Keratinocyte (primary cell): ENCODE results near the gene EXOC4. TPM values are rescaled to one million over a fixed set of nuclear protein-coding genes. Genes with fewer than 3 reads are reported as not detected.

Experiments
- DNase-seq: peaks from one replicate; pipeline ENCODE4 v3.0.0-alpha.2; 2011; ENCODE audit warnings: low read depth, missing footprints, low spot score
- FAIRE-seq: peaks from 2 replicates; lab custom pipeline; 2011; peaks lifted over from hg19 to GRCh38; lab: Jason Lieb, UNC
- H2AFZ ChIP-seq: 2 replicates; pipeline ENCODE4 v1.6.0; 2012; ENCODE audit warnings: low read length, control low read depth, inconsistent platforms; ENCODE audit not compliant: control insufficient read depth
- H3K27ac ChIP-seq: 2 replicates; pipeline ENCODE4 v1.5.1; 2011; ENCODE audit warnings: low read length; ENCODE audit not compliant: control insufficient read depth, insufficient read depth
- H3K27me3 ChIP-seq: 3 replicates; pipeline ENCODE4 v1.6.0; 2011; ENCODE audit warnings: low read length; ENCODE audit not compliant: control insufficient read depth, insufficient read depth; ENCODE audit errors: extremely low read depth
- H3K36me3 ChIP-seq, 2 experiments: 2 replicates in 1 of 2; 3 replicates in 1 of 2; pipeline ENCODE4 v1.5.1; 2011; ENCODE audit warnings: low read length in 2 of 2, mild to moderate bottlenecking in 1 of 2; ENCODE audit not compliant: control insufficient read depth in 2 of 2, insufficient read depth in 2 of 2; ENCODE audit errors: extremely low read depth in 1 of 2
- H3K4me1 ChIP-seq: 3 replicates; pipeline ENCODE4 v1.5.1; 2011; ENCODE audit warnings: low read length; ENCODE audit not compliant: control insufficient read depth, insufficient read depth; ENCODE audit errors: extremely low read depth
- H3K4me2 ChIP-seq: 3 replicates; pipeline ENCODE4 v1.6.0; 2011; ENCODE audit warnings: low read depth, low read length; ENCODE audit not compliant: control insufficient read depth, insufficient read depth; ENCODE audit errors: extremely low read depth
- H3K4me3 ChIP-seq, 3 experiments: fragments of 200-600 bp in 1 of 3; sonication (generic) in 1 of 3; 2 replicates in 2 of 3; 3 replicates in 1 of 3; pipeline ENCODE4 v1.5.1; 2011 to 2016; ENCODE audit warnings: low read length in 3 of 3, mild to moderate bottlenecking in 3 of 3, control low read depth in 2 of 3, inconsistent platforms in 1 of 3, low read depth in 1 of 3, mixed read lengths in 1 of 3, mixed run types in 1 of 3, moderate library complexity in 1 of 3; ENCODE audit not compliant: control insufficient read depth in 2 of 3, insufficient read depth in 2 of 3; ENCODE audit errors: extremely low read depth in 1 of 3
- H3K79me2 ChIP-seq: 2 replicates; pipeline ENCODE4 v1.6.0; 2012; ENCODE audit warnings: low read length; ENCODE audit not compliant: control insufficient read depth, insufficient read depth
- H3K9ac ChIP-seq: 3 replicates; pipeline ENCODE4 v1.6.0; 2011; ENCODE audit warnings: low read length; ENCODE audit not compliant: control insufficient read depth, insufficient read depth; ENCODE audit errors: extremely low read depth
- H3K9me1 ChIP-seq: 3 replicates; pipeline ENCODE4 v1.6.0; 2011; ENCODE audit warnings: low read length; ENCODE audit not compliant: control insufficient read depth, insufficient read depth; ENCODE audit errors: extremely low read depth
- H3K9me3 ChIP-seq: 2 replicates; pipeline ENCODE4 v1.5.1; 2012; ENCODE audit warnings: low read depth, low read length; ENCODE audit not compliant: control insufficient read depth
- H4K20me1 ChIP-seq: 3 replicates; pipeline ENCODE4 v1.6.0; 2011; ENCODE audit warnings: low read length; ENCODE audit not compliant: control insufficient read depth, insufficient read depth; ENCODE audit errors: extremely low read depth
- EZH2 ChIP-seq: IDR thresholded peaks from one replicate; pipeline ENCODE4 v1.6.1; 2012; ENCODE audit warnings: inconsistent platforms, mild to moderate bottlenecking, low read length, moderate library complexity
- dilution Hi-C: fragments of 300-500 bp; cut with MboI; formaldehyde crosslinking; loops from one replicate; pipeline ENCODE4 v1.7.0; 2020; ENCODE audit warnings: low sequenced_read_pairs; ENCODE audit not compliant: extremely low pct_ligation_motif_present
- polyA plus RNA-seq, 5 experiments: library from polyadenylated mRNA; depleted of rRNA in 3 of 5; stranded (reverse) in 3 of 5; stranded (forward) in 1 of 5; unstranded in 1 of 5; fragments of >200 nt; gene quantifications; 1 replicate in 1 of 5; 2 replicates in 3 of 5; 3 replicates in 1 of 5; pipeline versions ENCODE4 v1.2.1 to v1.2.3, GENCODE V29; 2011 to 2012; ENCODE audit warnings: missing spikeins in 2 of 5, low read depth in 1 of 5, low replicate concordance in 1 of 5
- TF ChIP-seq, protein P1 (sequence below), 3 experiments: IDR thresholded peaks in 1 of 3; conservative IDR thresholded peaks in 1 of 3; optimal IDR thresholded peaks in 1 of 3; 2 replicates in 2 of 3; 3 replicates in 1 of 3; pipeline versions ENCODE3 to v1.5.1; 2011; ENCODE audit warnings: low read length in 3 of 3, mild to moderate bottlenecking in 3 of 3, moderate library complexity in 2 of 3, control low read depth in 1 of 3, inconsistent platforms in 1 of 3; ENCODE audit not compliant: insufficient read depth in 2 of 3; ENCODE audit errors: extremely low read depth in 1 of 3

Gene EXOC4
- polyA plus RNA-seq, 1 donor (not counting 4 experiments of a cell fraction or from before 2014, with no cell fraction given): 52.6 TPM

DNA sequence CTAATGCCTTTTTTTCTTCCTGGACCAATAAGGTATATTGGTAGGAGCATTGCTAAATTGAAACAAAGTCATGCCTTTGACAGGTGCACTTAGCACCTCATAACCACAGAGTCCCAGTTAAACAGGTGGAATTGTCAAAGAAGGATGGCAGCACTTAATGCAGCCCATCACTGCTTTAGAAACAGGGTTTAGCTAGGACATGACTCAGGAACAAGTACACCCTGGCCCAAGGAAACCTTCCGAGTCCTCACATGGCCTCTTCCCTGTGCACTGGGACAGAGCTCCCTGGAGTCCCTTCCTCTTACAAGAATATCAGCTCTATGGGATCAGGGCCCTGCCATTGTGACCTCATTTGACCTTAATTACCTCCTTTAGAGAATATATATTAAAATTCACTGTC is 382.7 kb downstream of the EXOC4 start:
- H3K4me2 ChIP-seq: no peak overlapping the region
- H3K4me1 ChIP-seq: peaks cover 16% of the 10 kb centered on the region
- H3K9ac ChIP-seq: no peak overlapping the region
- no peaks in the 10 kb centered on the region for H3K36me3 ChIP-seq
- TF ChIP-seq, protein P1, sequence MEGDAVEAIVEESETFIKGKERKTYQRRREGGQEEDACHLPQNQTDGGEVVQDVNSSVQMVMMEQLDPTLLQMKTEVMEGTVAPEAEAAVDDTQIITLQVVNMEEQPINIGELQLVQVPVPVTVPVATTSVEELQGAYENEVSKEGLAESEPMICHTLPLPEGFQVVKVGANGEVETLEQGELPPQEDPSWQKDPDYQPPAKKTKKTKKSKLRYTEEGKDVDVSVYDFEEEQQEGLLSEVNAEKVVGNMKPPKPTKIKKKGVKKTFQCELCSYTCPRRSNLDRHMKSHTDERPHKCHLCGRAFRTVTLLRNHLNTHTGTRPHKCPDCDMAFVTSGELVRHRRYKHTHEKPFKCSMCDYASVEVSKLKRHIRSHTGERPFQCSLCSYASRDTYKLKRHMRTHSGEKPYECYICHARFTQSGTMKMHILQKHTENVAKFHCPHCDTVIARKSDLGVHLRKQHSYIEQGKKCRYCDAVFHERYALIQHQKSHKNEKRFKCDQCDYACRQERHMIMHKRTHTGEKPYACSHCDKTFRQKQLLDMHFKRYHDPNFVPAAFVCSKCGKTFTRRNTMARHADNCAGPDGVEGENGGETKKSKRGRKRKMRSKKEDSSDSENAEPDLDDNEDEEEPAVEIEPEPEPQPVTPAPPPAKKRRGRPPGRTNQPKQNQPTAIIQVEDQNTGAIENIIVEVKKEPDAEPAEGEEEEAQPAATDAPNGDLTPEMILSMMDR (optimal IDR thresholded peaks at IDR 0.05 in 1 of 3, IDR thresholded peaks at IDR 0.05 in 1 of 3, conservative IDR thresholded peaks at IDR 0.05 in 1 of 3; ENCODE audit: extremely low read depth in 1 of 3, insufficient read depth in 2 of 3, low read length in 3 of 3): no peak
- H4K20me1 ChIP-seq: no peaks in the 10 kb centered on the region
- no peak overlapping the region for H3K4me3 ChIP-seq
- no peaks in the 10 kb centered on the region for H3K27me3 ChIP-seq
- no peaks in the 10 kb centered on the region for H3K9me3 ChIP-seq
- no peak overlapping the region for H3K27ac ChIP-seq
- FAIRE-seq: no peak
- no peak overlapping the region for H2AFZ ChIP-seq
- H3K79me2 ChIP-seq: no peaks in the 10 kb centered on the region
- no peak for DNase-seq
- no peaks in the 10 kb centered on the region for H3K9me1 ChIP-seq
- dilution Hi-C loops: no loop called here

GRCh38 chr7:133638857-133639256 is 386.0 kb downstream of the EXOC4 start:
- dilution Hi-C loops: no loop called here
- Histone ChIP-seq H3K27ac (no peak overlapping the region), H3K4me1 (peaks cover 10% of the 10 kb centered on the region), H3K79me2 (no peaks in the 10 kb centered on the region), H3K9me3 (no peaks in the 10 kb centered on the region), H3K4me3 (no peak overlapping the region), H3K4me2 (no peak overlapping the region), H3K9me1 (no peaks in the 10 kb centered on the region), H3K9ac (no peak overlapping the region), H4K20me1 (no peaks in the 10 kb centered on the region), H3K36me3 (no peaks in the 10 kb centered on the region), H3K27me3 (no peaks in the 10 kb centered on the region), H2AFZ (no peak overlapping the region)
- no peak for TF ChIP-seq EZH2
- TF ChIP-seq, protein P1 (optimal IDR thresholded peaks at IDR 0.05 in 1 of 3, IDR thresholded peaks at IDR 0.05 in 1 of 3, conservative IDR thresholded peaks at IDR 0.05 in 1 of 3; ENCODE audit: extremely low read depth in 1 of 3, insufficient read depth in 2 of 3, low read length in 3 of 3): no peak
- DNase-seq (no peak), FAIRE-seq (no peak)
